ENCODE data around the gene P3H3. TPM values are rescaled to one million over a fixed set of nuclear protein-coding genes. Genes with fewer than 3 reads are reported as not detected.

The P3H3 gene
- total and polyA plus RNA-seq, 2 of the 4 experiments (the other 2 are of a cell fraction): 27.8 to 83.9 TPM

- no peak overlapping the region for H3K4me3 ChIP-seq (ENCODE audit: insufficient read depth, low read depth, low read length)
- no peak overlapping the region for H3K56ac ChIP-seq (ENCODE audit: extremely low read depth, insufficient read depth, low read length)
- no peak overlapping the region for H2BK5ac ChIP-seq (ENCODE audit: low read depth, low read length, poor library complexity, severe bottlenecking)
- no peak for DNase-seq
- POLR2A ChIA-PET (ENCODE audit: unreplicated experiment): no interaction called here
- H2AFZ ChIP-seq (replicated peaks; ENCODE audit: low read length, poor library complexity): no peak overlapping the region
- in situ Hi-C loops (cut with MboI; ENCODE audit: low sequenced_read_pairs) (no loop called here), dilution Hi-C loops (cut with HindIII; ENCODE audit: low sequenced_read_pairs, unreplicated experiment) (no loop called here), intact Hi-C loops (cut with micrococcal nuclease) (no loop called here)
- no peak for ATAC-seq (ENCODE audit: low read depth)
- no peaks in the 10 kb centered on the region for H3K9me3 ChIP-seq (ENCODE audit: control insufficient read depth, insufficient read depth, low read length)
- CTCF ChIA-PET: no interaction called here
- peaks cover 6% of the 10 kb centered on the region; the same call in 1 of the 2 replicates for H3K9me1 ChIP-seq (ENCODE audit: insufficient read depth, low read length)
- H3K23ac ChIP-seq (ENCODE audit: low read depth, low read length): no peak overlapping the region
- no peak overlapping the region for H3K4me2 ChIP-seq (ENCODE audit: low read depth, low read length)
- no peak overlapping the region for H3K14ac ChIP-seq (replicated peaks; ENCODE audit: low read depth, low read length)
- H3K36me3 ChIP-seq (ENCODE audit: control insufficient read depth, insufficient read depth, low read length): peaks cover 45% of the 10 kb centered on the region
- H3K27ac ChIP-seq (ENCODE audit: insufficient read depth, low read length): no peak overlapping the region
- H3K18ac ChIP-seq (ENCODE audit: low read depth, low read length): no peak overlapping the region
- H2BK120ac ChIP-seq (ENCODE audit: low read depth, low read length): no peak overlapping the region
- H3K4ac ChIP-seq (ENCODE audit: low read depth, low read length): no peak overlapping the region
- no peak overlapping the region for H2AK9ac ChIP-seq (replicated peaks; ENCODE audit: low read depth, low read length, poor library complexity)
- H3K4me1 ChIP-seq (ENCODE audit: control insufficient read depth, insufficient read depth, low read length): peaks cover 9% of the 10 kb centered on the region
- H4K5ac ChIP-seq (ENCODE audit: low read depth, low read length): no peak overlapping the region
- H4K8ac ChIP-seq (ENCODE audit: low read depth in 2 of 2, low read length in 2 of 2): no peak overlapping the region
- no peaks in the 10 kb centered on the region for H3K27me3 ChIP-seq (ENCODE audit: control insufficient read depth, insufficient read depth, low read length)
- no peak overlapping the region for H3K9ac ChIP-seq (ENCODE audit: low read depth, low read length)
- no peak for TF ChIP-seq SMC3 (IDR thresholded peaks at IDR 0.05; ENCODE audit: low read depth, low read length)
- TF ChIP-seq FOS (IDR thresholded peaks at IDR 0.05; ENCODE audit: low read depth, low read length): no peak
- no peak for TF ChIP-seq CHD1 (IDR thresholded peaks at IDR 0.05; ENCODE audit: low read depth, low read length)
- TF ChIP-seq MAFK (IDR thresholded peaks at IDR 0.05; ENCODE audit: low read depth, low read length): no peak
- no peak for TF ChIP-seq MXI1 (IDR thresholded peaks at IDR 0.05; ENCODE audit: borderline replicate concordance, low read depth, low read length)
- no peak for TF ChIP-seq MAZ (IDR thresholded peaks at IDR 0.05; ENCODE audit: borderline replicate concordance, low read depth, low read length)
- H4K91ac ChIP-seq (ENCODE audit: insufficient read depth, low read depth, low read length): no peak overlapping the region
- WGBS, 2 experiments (ENCODE audit: extremely low coverage in 2 of 2, insufficient read length in 1 of 2): no CpG with 5 or more reads among the region's 4 CpGs
- H4K20me1 ChIP-seq (ENCODE audit: insufficient read depth, low read length): peaks cover 12% of the 10 kb centered on the region
- H2BK15ac ChIP-seq (ENCODE audit: low read depth, low read length): no peak overlapping the region
- peaks cover 17 to 61% of the 10 kb centered on the region in 2 experiments for H3K79me1 ChIP-seq (ENCODE audit: low read depth in 1 of 2, low read length in 2 of 2)
- H2BK20ac ChIP-seq (ENCODE audit: low read depth, low read length): no peak overlapping the region
- no TSS peak for BruUV-seq (replicated peaks)
- no peak overlapping the region for H2AK5ac ChIP-seq (ENCODE audit: low read depth, low read length)
These were observed 3.9 kb downstream of the P3H3 start for GRCh38 chr12:6832125-6832524.
